ENCODE data around the gene GARIN3.

DNA sequence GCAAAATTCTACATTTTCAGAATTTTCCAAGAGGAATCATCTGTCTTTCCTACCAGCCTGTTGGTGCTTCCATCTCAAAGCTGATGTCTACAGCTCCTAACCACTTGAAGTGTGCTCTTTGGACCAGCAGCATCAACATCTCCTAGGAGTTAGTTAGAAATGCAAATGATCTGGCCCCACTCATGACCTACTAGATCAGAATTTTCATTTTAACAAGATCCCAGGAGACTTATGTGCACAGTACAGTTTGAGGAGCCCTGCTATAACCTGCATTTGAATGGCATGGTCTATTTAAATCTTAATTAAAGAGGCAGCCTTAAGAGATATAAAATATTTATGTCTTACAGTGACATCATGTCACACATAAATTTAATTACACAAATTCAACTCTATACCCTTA lies 48.4 kb upstream of the GARIN3 start:
- TF ChIP-seq EZH2 (IDR thresholded peaks at IDR 0.05) (no peak), POLR2AphosphoS5 (IDR thresholded peaks at IDR 0.05; ENCODE audit: borderline replicate concordance, low read depth, low read length) (no peak)

Data from SK-N-MC (cell line).